Measurements from ENCODE around the gene TSGA10.
"Not testable (repeated sequence)": the region's sequence is repeated elsewhere in the genome, so short reads cannot be mapped to it uniquely, and the experiment has no call there.

TSGA10 gene

GRCh38 chr2:99153921-99154604 is 679 bp downstream of the TSGA10 start:
- DNase-seq (ENCODE audit: low spot score) (no peak), FAIRE-seq (no peak)

- DNase-seq (ENCODE audit: low spot score) (no peak), FAIRE-seq (no peak)
Measured at GRCh38 chr2:99152199-99152895, 2.4 kb downstream of the TSGA10 start.

- no peak for DNase-seq (ENCODE audit: low spot score)
- no peak for FAIRE-seq
Measured at GRCh38 chr2:99150706-99151105, 4.0 kb downstream of the TSGA10 start.

- FAIRE-seq (no peak), DNase-seq (ENCODE audit: low spot score) (peak; percentile 77)
Measured at GRCh38 chr2:99141110-99142108, 13.3 kb downstream of the TSGA10 start, which contains the start of gene C2orf15. Gene C2orf15 (plus strand): TSS chr2:99141707. CDS start chr2:99150559, 8,852 bp downstream.

GRCh38 chr2:99140860-99141109 is 14.0 kb downstream of the TSGA10 start:
- FAIRE-seq (no peak), DNase-seq (ENCODE audit: low spot score) (peak; percentile 54)

DNA sequence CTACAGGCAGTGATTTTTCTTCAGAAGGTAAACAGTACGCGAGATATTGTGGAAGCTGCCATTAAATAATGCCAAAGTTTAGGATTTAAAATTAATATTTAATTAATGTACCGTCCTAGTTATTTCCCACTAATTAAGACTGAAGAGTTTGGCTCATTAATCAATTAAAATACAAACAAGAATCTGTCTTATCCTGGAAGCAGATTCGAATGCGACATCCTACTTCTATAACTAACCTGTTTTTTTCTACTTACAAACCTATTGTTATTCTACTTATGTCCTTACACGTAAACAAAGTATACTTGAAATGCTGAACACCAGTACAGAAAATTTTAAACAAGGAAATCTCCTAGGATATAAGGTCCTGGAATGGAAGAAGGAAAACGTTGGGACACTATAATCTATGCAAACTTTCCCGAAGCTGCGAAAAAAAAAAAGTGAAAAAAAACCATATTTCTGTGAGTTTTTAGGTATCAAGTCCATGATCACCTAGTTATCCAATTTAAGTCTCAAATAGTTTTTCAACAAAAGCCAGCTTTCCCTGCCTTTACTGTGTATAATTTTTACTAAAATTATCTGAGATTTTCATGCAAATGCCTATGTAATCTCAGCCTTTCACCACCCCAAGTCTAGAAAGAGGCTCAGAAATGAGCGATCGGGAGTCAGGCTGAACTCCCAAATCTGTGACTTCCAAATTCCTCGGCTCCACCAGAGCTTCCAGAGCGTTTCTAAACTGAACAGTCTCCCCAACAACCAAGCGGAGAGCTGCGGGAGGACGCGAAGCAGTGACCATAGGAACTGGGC is 14.5 kb downstream of the TSGA10 start:
- FAIRE-seq (no peak), DNase-seq (ENCODE audit: low spot score) (no peak)

- peak; percentile 37 for DNase-seq (ENCODE audit: low spot score)
- FAIRE-seq, result peak; percentile 82
Measured at GRCh38 chr2:99139003-99139402, 15.7 kb downstream of the TSGA10 start.

GRCh38 chr2:99135044-99135556 is 19.6 kb downstream of the TSGA10 start:
- not testable (repeated sequence) for DNase-seq (ENCODE audit: low spot score); FAIRE-seq

- DNase-seq (ENCODE audit: low spot score) (no peak), FAIRE-seq (no peak)
Measured at GRCh38 chr2:99127981-99128380, 26.8 kb downstream of the TSGA10 start.

DNA sequence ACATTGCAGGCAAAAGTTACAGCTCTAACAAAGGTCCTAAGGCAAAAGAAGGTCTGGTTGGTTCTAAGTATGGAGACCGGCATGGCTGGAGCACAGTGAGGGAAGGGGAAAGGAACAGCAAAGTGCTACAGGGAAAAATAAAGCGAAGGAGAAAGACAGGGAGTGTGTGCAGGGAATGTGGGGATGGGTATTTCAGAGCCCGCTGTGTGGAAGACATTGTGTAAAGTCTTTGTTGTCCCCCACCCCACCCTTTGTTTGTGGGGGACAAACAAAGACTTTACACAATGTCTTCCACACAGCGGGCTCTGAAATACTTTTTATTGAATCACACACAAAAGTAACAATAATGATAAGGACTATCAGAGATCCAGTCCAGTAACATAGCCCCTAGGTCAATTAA is 42.1 kb downstream of the TSGA10 start:
- DNase-seq (ENCODE audit: low spot score) (no peak), FAIRE-seq (no peak)

GRCh38 chr2:99111945-99112344 is 42.8 kb downstream of the TSGA10 start:
- no peak for FAIRE-seq
- DNase-seq (ENCODE audit: low spot score), result no peak

DNA sequence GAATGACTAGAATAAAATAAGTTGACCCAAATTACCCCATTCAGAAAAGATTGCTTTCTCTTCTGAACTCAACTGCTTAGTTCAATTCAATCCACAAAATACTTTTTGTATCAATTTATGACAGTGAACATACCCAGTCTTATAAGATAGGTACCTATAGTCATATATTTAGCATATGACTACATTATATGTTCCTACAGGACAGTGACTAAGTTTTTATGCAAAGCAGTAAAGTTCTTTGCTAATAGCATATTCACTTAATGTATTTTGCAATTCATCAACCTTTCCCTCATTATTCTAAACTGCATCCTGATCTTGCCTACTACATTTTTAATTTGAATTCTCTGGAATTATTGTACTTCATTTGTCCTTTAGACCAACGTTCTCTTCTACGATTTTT is 43.5 kb downstream of the TSGA10 start:
- FAIRE-seq (no peak), DNase-seq (ENCODE audit: low spot score) (no peak)

- FAIRE-seq (no peak), DNase-seq (ENCODE audit: low spot score) (no peak)
Measured at GRCh38 chr2:99106913-99107312, 47.8 kb downstream of the TSGA10 start.

GRCh38 chr2:99104006-99104405 is 50.7 kb downstream of the TSGA10 start:
- no peak for DNase-seq (ENCODE audit: low spot score)
- no peak for FAIRE-seq

DNA sequence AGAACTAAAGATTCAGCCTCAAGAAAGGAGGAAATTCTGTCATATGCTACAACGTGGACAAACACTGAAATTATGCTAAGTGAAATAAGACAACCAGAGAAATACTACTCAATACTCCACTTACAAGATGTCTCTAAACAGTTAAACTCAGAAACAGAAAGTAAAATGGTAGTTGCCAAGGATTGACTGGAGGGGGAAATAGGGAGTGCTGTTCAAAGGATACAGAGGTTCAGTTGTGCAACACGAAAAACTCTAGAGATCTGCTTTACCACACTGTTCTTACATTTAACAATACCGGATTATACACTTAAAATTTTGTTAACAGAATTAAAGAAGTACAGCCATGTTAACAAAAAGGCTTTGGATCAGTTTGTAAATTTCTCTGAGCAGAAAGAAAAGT is 53.0 kb downstream of the TSGA10 start:
- no peak for DNase-seq (ENCODE audit: low spot score)
- no peak for FAIRE-seq

DNA sequence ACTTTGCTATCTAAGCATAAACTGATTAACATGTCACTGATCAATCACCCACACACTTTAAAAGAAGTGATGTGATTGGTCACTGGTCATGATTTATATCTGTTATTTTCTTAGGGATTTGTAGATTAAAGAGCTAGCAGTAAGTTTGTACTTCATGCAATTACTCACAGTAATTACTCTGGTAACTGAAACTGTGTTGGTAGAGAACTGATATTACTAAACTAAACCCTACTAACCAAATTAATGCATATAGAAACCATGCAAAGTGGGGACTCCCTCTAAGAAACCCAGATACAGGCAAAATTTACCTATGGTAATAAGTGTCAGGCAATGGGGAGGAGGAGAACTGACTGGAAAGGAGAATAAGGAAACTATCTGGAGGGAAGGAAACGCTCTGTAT is 58.0 kb downstream of the TSGA10 start:
- no peak for FAIRE-seq

GRCh38 chr2:99088017-99088416 is 66.7 kb downstream of the TSGA10 start:
- DNase-seq (ENCODE audit: low spot score) (no peak), FAIRE-seq (no peak)

More for the DNA sequence above, 58.0 kb downstream of the TSGA10 start:
- DNase-seq (ENCODE audit: low spot score), result no peak

GRCh38 chr2:99086385-99086784 is 68.4 kb downstream of the TSGA10 start:
- no peak for FAIRE-seq

GRCh38 chr2:99085421-99085820 is 69.3 kb downstream of the TSGA10 start:
- DNase-seq (ENCODE audit: low spot score), result no peak

More at GRCh38 chr2:99086385-99086784, 68.4 kb downstream of the TSGA10 start:
- DNase-seq (ENCODE audit: low spot score), result no peak

GRCh38 chr2:99084256-99084655 is 70.5 kb downstream of the TSGA10 start:
- no peak for FAIRE-seq
- DNase-seq (ENCODE audit: low spot score), result no peak

More at GRCh38 chr2:99085421-99085820, 69.3 kb downstream of the TSGA10 start:
- FAIRE-seq, result peak; percentile 39

DNA sequence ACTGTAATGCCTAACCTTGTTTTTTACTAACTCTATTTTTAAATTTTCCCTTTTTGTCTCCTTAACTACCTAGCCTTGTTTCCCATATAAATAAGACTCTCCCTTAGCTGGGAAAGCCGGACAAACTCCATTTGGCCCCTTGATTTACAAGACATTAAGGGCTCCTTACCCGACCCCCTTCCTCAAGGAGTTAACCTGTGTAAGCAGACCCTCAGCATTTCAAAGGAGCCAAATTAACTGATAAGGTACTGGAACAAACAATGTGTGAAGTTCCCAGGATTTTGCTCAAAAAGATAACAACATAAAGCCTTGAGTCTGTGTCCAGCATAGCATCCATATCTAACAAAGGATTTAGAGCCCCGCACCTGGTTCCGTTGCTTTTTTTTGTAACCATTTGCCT is 72.9 kb downstream of the TSGA10 start:
- FAIRE-seq, result no peak
- no peak for DNase-seq (ENCODE audit: low spot score)

All from RCC 7860 (cell line).